ENCODE measurements around the gene PRR33. TPM values are rescaled to one million over a fixed set of nuclear protein-coding genes. Genes with fewer than 3 reads are reported as not detected.

The PRR33 gene
- total and polyA plus RNA-seq, 9 of the 15 experiments (the other 6 are each of a cell fraction or from before 2014, with no cell fraction given) = not detected

DNA sequence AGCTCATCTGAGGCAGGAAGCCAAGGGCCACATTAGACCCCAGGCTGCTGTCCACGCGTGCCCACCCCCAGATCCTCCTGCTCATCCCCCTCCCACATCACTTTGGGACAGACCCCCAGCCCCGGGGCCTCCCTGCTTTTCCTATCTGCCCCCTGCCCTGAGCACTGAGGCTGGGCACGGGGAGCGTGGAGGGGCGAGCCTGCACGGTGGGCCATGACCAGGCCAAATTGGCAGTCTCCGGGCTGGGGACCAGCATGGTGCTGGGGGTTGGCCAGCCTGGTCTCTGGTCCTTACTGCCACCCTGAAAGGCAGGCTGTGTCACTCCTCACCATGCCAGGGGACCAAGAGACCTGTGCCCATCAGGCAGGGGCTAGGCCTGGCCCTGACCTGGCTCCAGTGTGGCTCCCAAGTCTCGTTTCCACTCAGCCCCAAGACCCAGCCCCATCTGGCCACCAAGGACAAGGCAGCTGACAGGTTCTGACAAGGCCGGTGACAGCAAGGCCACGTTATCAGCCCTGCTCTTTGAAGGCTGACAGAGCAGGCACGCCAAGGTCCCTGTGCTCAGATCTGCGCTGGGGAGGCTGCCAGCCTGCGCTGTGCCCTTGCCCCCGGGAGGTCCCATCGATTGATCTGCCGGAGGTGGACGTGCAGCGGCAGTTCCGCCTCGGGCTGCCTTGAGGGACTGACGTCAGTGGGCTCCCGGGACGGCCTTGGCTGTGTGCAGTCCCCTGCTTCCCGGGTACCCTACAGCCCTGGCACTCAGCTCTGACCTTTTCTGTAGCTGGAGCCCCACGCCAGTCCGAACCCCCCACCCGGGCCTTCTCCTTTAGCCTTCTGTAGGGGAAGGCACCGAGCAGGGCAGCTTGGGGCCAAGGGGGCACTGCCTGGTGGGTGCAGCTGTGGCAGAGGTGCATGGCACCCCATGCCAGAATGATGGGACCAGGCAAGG, 49.3 kb downstream of the PRR33 start (continued):
- TF ChIP-seq EZH2 (IDR thresholded peaks at IDR 0.05; ENCODE audit: borderline replicate concordance, low read depth, low read length) (no peak), MAZ (CRISPR knock-in tag; conservative IDR thresholded peaks at IDR 0.05 in 1 of 2, IDR thresholded peaks at IDR 0.05 in 1 of 2) (no peak), ILF3 (IDR thresholded peaks at IDR 0.05; ENCODE audit: borderline replicate concordance) (no peak), NR0B1 (IDR thresholded peaks at IDR 0.05; ENCODE audit: partially characterized antibody) (no peak), CBFB (CRISPR knock-in tag; IDR thresholded peaks at IDR 0.05) (no peak), E2F4 (CRISPR knock-in tag; IDR thresholded peaks at IDR 0.05; ENCODE audit: low read depth) (no peak), ZNF175 (CRISPR knock-in tag; IDR thresholded peaks at IDR 0.05; ENCODE audit: low read depth) (no peak), SNIP1 (IDR thresholded peaks at IDR 0.05; ENCODE audit: low read depth) (no peak), ATF2 (CRISPR knock-in tag; IDR thresholded peaks at IDR 0.05) (no peak), SMARCA5 (IDR thresholded peaks at IDR 0.05) (no peak), ZNF24 (IDR thresholded peaks at IDR 0.05) (no peak), SPI1 (IDR thresholded peaks at IDR 0.05; ENCODE audit: borderline replicate concordance, low read depth, low read length) (no peak), SIN3A (IDR thresholded peaks at IDR 0.05; ENCODE audit: borderline replicate concordance in 2 of 2, control insufficient read depth in 1 of 2, low read depth in 2 of 2, low read length in 2 of 2) (no peak), U2AF1 (optimal IDR thresholded peaks at IDR 0.05; ENCODE audit: low read depth, low read length) (no peak), ETV1 (tag; conservative IDR thresholded peaks at IDR 0.05; ENCODE audit: low read depth) (no peak), KDM4B (IDR thresholded peaks at IDR 0.05; ENCODE audit: borderline replicate concordance in 2 of 2, low read depth in 1 of 2) (no peak)
- TF ChIP-seq, protein P1, sequence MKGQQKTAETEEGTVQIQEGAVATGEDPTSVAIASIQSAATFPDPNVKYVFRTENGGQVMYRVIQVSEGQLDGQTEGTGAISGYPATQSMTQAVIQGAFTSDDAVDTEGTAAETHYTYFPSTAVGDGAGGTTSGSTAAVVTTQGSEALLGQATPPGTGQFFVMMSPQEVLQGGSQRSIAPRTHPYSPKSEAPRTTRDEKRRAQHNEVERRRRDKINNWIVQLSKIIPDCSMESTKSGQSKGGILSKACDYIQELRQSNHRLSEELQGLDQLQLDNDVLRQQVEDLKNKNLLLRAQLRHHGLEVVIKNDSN (CRISPR knock-in tag; IDR thresholded peaks at IDR 0.05) = no peak; the same call in 1 of the 2 replicates
- TF ChIP-seq, protein P2, sequence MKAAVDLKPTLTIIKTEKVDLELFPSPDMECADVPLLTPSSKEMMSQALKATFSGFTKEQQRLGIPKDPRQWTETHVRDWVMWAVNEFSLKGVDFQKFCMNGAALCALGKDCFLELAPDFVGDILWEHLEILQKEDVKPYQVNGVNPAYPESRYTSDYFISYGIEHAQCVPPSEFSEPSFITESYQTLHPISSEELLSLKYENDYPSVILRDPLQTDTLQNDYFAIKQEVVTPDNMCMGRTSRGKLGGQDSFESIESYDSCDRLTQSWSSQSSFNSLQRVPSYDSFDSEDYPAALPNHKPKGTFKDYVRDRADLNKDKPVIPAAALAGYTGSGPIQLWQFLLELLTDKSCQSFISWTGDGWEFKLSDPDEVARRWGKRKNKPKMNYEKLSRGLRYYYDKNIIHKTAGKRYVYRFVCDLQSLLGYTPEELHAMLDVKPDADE (conservative IDR thresholded peaks at IDR 0.05; ENCODE audit: control insufficient read depth, low read depth, low read length) = no peak
- TF ChIP-seq, protein P3, sequence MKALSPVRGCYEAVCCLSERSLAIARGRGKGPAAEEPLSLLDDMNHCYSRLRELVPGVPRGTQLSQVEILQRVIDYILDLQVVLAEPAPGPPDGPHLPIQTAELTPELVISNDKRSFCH (CRISPR knock-in tag; IDR thresholded peaks at IDR 0.05) = no peak
- TF ChIP-seq, protein P3 (tag; IDR thresholded peaks at IDR 0.05) = no peak

Data from K562 (cell line).